Right ventricle myocardium inferior (tissue), 1 donor: ENCODE results near the gene NRIP2. TPM values are rescaled to one million over a fixed set of nuclear protein-coding genes. Genes with fewer than 3 reads are reported as not detected.

Source experiments
- ATAC-seq: fragments of 200-7000 bp; cut with Tn5 transposase; one replicate; pipeline ENCODE4 v1.9.1; 2020; ENCODE audit warnings: mild to moderate bottlenecking, moderate library complexity
- DNase-seq: peaks from one replicate; pipeline ENCODE4 v3.0.0; 2021; ENCODE audit errors: missing footprints
- intact Hi-C: fragments of 100-400 bp; cut with DNase I; formaldehyde crosslinking; loops from one replicate; pipeline ENCODE4 v1.11.0; 2022
- total RNA-seq: library from RNA; stranded (reverse); fragmentation: NEBNext Ultra II Directional; extraction: Animal tissue kit (Norgen Biotek cat#: 25700); gene quantifications from one replicate; pipeline ENCODE4 v1.2.1, GENCODE V29; 2021
- donor health status: DM: no; HTN: yes; CAD: no; lungs with severe emphysema.

The NRIP2 gene
- total RNA-seq, 1 donor from 2014 or later: 3.2 TPM

DNA sequence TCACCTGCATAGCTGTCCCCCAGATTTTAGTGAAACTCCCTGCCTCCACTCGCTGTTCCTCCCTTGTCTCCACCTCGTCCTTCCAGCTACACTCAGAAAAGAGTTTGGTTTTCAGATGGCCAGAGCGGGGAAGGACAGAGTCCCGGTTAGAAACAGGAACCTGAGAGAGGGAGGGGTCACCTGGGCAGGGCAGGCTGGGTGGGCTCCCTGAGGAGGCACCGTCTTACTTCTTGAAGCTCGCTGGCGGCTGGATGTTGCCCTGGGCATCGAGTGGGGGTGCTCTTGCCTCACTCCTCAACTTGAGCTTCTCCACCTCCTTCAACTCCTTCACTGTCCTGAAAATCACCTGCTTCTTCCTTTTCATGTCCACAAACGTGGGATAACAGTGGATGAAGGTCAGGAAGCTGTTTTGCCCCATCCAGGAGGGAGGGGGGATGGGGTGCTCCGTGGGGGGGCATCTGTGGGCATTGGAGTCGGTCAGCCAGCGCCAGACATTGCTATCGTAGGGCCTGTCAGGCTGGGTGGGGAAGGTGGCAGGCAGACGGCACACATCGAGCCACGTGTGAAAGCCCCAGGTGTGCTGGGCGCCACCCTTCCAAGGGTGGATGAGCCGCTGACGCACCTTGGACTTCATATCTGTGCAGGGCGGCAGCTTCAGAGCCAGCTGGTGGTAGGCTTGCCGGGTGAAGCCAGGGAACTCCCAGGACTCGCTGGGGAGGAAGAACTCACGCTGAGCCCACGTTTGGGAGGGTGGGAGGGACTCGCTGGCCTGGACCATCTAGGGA lies 20.0 kb upstream of the NRIP2 start:
- DNase-seq (no peak), ATAC-seq (no peak)
- intact Hi-C loops: loop anchor here (5.0 kb wide), 1 partner anchor 182 kb away; no protein-coding TSS in a partner anchor

- ATAC-seq (peak; percentile 89), DNase-seq (peak; percentile 86)
- intact Hi-C loops: loop anchor here (1.0 to 5.0 kb wide), 2 partner anchors 91 to 184 kb away; no protein-coding TSS in a partner anchor
These were observed 18.8 kb upstream of the NRIP2 start for GRCh38 chr12:2853626-2854025.

DNA sequence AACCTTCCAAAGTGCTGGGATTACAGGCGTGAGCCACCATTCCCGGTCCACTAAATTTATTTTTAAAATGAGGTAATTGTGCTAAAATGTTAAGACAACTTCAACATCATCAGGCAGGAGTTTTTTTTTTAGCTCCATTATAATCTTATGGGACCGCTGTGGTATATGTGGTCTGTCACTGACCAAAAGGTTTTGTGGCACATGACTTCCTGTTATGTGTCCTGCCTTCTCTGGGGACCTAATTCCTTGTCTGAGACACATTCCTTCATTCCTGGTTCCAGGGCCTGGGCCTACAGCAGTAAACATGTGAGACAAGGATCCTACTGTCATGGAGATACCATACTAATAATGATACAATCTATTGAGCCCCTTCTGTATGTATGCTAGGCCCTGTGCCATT lies 17.1 kb upstream of the NRIP2 start:
- intact Hi-C loops: loop anchor here (5.0 kb wide), 1 partner anchor 185 kb away; no protein-coding TSS in a partner anchor
- no peak for DNase-seq

DNA sequence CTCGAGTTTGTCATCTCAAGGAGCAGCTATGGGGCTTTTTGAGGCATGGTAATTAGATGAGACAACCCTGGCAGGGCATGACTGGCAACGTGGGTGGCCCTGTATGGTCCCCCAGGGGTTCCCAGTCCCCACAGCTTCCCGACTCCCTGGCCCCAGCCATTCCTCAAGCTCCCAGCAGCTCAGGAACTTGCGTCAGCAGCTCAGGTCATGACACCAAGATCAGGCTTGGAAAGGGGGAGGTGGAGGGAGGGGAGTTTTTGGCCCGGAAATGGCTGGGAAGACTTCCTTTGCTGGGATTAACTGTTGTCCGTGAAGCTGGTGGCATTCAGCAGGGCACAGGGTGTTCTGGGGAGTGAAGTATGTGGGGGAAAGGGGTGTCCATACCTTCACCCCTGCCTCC lies 10.4 kb upstream of the NRIP2 start:
- DNase-seq (no peak), ATAC-seq (no peak)
- intact Hi-C loops: no loop called here

More for the DNA sequence above, 17.1 kb upstream of the NRIP2 start:
- ATAC-seq: no peak

- DNase-seq (no peak), ATAC-seq (no peak)
- intact Hi-C loops: no loop called here
These were observed 10.0 kb upstream of the NRIP2 start for GRCh38 chr12:2844786-2845185.

DNA sequence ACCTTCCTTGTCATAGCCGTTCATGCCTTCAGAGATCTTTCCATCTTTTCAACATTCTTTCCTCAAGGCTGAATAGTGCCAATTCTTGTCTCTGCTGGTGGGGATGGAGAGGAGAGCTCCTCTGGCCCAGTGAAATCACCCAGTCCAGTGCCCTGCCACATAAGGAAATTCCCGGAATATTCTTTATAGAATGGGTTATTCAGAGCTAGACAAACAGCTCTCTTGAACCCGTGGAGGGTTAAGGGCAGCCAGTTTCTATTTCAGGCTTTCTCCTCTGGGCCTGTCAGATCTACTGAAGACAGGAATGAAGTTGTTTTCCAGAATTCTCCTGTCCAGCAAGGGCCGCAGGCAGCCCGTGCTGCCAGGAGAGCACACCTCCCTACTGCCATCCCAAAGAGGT lies 8.1 kb upstream of the NRIP2 start:
- intact Hi-C loops: no loop called here
- ATAC-seq: no peak
- no peak for DNase-seq

DNA sequence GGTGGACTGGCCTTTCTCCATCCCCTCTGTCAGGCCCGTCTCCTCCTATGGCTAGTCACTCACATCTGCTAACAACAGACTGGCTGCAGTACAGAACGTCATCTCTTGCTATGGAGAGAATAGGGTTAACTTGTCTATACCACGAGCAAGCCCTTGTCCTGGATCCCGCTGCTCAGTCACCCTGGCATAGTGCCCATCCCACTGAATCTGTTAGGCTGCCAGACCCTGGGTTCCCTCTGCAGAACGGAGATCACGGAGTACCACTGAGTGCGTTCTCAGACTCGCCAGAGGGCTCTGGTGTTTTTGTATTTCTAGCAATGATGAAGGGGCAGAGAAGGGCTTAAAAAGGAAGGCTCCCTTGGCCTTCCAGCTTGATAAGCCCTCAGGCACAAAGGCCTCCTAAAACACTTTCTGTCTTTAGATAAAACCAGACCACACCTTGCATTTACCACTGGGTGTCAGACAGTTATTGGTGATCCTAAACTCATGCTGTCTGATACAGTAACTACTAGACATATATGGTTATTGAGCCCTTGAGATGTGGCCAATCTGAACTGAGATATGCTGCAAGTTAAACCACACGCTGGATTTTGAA lies 6.3 kb upstream of the NRIP2 start:
- intact Hi-C loops: no loop called here
- no peak for ATAC-seq
- DNase-seq: no peak

- ATAC-seq (no peak), DNase-seq (no peak)
- intact Hi-C loops: no loop called here
These were observed 1.7 kb upstream of the NRIP2 start for GRCh38 chr12:2836574-2836973.

- intact Hi-C loops: no loop called here
- no peak for ATAC-seq
- no peak for DNase-seq
These were observed 1.0 kb upstream of the NRIP2 start for GRCh38 chr12:2835691-2836403.

DNA sequence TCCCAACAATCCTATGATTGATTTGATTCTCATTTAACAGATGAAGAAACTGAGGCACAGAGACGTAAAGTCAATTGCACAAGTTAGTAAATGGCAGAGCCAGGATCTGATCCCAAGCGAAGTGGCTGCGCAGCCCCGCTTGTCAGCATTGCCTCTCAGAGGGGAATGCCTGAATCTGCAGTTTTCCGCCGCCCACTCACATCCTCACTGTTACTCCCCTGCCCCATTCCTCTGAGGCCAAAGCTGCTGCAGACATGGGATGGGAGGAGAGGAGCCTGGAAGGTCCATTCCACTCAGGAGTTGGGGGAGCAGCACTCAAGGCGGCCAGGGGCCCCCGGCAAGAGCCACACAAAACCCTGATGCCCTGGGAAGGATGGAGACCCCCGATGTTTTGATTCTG lies 1.0 kb downstream of the NRIP2 start:
- DNase-seq (no peak), ATAC-seq (peak; percentile 29)
- intact Hi-C loops: no loop called here

DNA sequence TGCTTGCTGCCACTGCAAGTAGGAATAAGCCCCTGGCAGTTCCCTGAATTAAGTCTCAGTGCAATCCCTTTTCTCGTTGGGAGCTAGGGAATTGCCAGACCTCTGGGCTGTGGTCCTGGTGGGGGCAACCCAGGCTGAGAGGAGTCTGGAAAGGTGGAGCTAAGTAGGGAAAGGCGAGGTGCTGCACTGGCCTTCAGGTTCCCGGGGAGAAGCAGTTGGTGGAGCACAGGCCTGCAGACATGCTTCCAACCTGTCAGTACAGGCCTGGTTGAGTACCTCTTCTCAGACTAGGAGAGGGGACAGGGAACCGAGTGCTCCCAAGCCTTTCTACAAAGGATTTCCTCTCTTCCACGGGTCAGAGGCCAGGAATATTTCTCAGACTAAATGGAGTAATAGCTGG lies 1.5 kb downstream of the NRIP2 start:
- ATAC-seq (no peak), DNase-seq (no peak)
- intact Hi-C loops: no loop called here

GRCh38 chr12:2832550-2833127 lies 2.2 kb downstream of the NRIP2 start:
- ATAC-seq: no peak
- no peak for DNase-seq
- intact Hi-C loops: no loop called here

GRCh38 chr12:2829275-2829674 lies 5.6 kb downstream of the NRIP2 start:
- intact Hi-C loops: no loop called here
- ATAC-seq: no peak

DNA sequence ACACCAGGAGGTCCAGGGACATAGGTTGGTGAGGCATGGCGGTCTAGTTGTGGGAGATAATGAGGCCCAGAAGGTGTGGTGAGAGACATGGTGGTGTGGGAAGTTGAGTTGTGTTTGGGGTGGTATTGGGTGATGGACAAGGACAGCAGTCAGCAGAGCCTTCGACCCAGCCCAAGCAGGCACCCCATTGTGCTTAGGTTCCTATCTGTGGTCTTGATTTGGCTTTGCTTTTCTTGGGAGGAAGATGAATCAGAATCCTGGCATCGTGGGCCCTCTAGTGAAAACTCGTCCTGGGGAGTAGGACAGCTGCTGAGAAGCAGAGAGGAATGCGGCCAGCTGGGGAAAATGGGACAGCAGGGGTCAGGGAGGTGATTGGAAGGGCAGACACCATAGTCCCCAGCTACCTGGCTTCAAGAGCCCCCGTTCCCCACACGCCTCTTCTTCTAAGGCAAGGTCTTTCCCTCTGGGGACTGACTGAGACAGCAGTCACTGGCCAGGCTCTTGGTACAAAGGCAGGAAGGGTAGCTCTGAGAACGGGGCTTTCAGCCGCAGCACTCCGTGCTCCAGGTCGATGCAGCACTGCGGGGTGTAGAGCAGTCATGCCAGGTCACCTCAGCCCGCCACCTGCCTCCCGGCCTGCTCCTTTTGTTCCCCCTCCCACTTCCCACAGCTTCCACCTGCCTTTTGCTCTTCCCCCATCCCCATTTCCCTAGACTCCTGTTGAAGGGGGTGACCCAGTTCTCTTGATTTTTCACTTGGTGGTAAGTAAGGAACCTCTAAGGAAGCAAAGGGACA lies 7.9 kb downstream of the NRIP2 start:
- no peak for DNase-seq
- no peak for ATAC-seq
- intact Hi-C loops: no loop called here

More at GRCh38 chr12:2829275-2829674, 5.6 kb downstream of the NRIP2 start:
- no peak for DNase-seq

DNA sequence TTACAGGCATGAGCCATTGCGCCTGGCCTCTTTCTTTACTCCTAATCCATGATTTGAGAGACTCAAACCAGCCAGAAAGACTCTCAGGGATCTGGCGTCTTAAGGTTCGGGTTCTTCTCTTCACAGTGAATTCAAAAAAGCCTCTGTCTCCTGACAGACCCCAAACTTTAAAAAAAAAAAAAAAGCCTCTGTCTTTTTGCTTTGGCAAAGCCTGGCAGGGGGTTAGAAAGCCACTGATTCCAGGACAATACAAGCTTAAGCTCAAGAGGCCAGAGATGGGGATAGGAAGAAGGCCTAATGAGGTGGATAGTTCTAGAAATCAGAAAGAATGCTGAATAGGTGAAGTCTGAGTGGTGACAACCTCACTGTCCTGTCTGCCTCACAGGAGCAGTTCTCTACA lies 8.8 kb downstream of the NRIP2 start:
- ATAC-seq: no peak
- intact Hi-C loops: no loop called here
- no peak for DNase-seq

DNA sequence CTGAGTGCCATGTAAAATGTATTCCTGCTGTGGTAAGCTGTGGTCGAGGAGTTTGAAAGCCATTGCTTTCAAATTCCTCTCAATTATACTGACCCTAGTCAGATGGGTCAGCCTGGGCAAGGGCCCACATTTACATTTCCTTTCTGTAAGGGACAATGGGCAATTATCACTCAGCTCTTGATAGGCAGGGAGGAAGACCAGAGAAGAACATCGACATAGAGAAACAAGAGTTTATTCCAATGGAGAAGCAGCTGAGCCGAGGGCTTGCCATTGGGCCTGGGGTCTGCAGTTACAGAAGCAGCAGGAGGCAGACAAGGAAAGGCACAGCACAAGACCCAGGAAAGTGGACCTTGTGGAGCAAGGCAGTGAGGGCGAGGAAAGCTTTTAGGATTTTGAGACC lies 9.7 kb downstream of the NRIP2 start:
- intact Hi-C loops: no loop called here
- DNase-seq (no peak), ATAC-seq (no peak)

DNA sequence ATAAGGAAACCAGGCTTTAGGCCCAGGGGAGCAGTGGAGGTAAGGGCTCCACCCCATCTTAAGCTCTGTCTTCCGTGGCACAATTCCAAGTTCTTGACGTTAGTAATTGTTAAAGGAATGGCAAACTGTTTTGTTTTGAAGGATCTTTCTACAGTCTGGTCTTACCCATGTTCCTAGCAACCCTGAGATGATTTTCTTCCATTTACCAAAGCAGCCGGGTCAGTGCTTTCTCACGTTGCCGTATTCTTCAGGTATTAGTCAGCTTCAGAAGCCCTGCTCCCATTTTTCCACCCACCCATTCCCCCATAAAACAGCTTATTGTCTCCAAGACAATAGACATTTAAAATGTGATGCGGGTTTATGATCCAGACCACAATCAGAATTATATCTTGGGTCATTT lies 10.3 kb downstream of the NRIP2 start:
- no peak for ATAC-seq
- intact Hi-C loops: no loop called here
- DNase-seq: no peak

- no peak for ATAC-seq
- intact Hi-C loops: no loop called here
- no peak for DNase-seq
These were observed 11.4 kb downstream of the NRIP2 start for GRCh38 chr12:2823483-2823882.

DNA sequence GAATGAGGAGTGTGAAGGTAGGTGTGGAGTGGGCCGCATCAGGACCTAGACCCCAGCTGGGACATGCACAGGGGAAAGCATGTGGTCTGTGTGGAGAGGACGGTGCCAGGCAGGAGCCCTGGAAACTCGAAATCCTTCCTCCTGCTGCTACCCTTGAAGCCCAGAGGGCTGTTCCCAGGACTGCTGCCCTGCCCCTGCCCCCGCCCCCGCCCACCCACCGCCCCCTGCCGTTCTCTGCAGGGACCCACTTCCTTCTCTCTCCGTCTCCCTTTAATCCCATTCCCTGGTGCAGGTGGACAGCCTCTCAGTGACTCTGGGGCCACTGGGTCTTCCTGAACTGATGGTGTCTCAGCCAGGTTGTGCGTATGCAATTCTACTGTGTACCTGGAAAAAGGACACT lies 14.4 kb downstream of the NRIP2 start:
- intact Hi-C loops: no loop called here
- ATAC-seq (no peak), DNase-seq (no peak)
